Epithelial cell of proximal tubule (primary cell): ENCODE measurements around the gene SPEG. TPM values are rescaled to one million over a fixed set of nuclear protein-coding genes. Genes with fewer than 3 reads are reported as not detected.

ENCODE experiments used
- DNase-seq: peaks from one replicate; pipeline ENCODE4 v3.0.0-alpha.2; 2011; ENCODE audit warnings: low read depth
- H3K4me3 ChIP-seq: 2 replicates; pipeline ENCODE4 v1.5.1; 2011; ENCODE audit warnings: low read depth, mild to moderate bottlenecking, low read length
- total RNA-seq: library from RNA; depleted of rRNA; stranded (reverse); fragments of >200 nt; gene quantifications from 2 replicates; pipeline ENCODE4 v1.2.3, GENCODE V29; 2015
- TF ChIP-seq, protein P1 (sequence below): conservative IDR thresholded peaks from 2 replicates; pipeline ENCODE4 v1.5.1; 2012; ENCODE audit warnings: low read depth, mild to moderate bottlenecking, low read length

Gene SPEG
- total RNA-seq, 1 donor from 2014 or later = 28.3 TPM

DNA sequence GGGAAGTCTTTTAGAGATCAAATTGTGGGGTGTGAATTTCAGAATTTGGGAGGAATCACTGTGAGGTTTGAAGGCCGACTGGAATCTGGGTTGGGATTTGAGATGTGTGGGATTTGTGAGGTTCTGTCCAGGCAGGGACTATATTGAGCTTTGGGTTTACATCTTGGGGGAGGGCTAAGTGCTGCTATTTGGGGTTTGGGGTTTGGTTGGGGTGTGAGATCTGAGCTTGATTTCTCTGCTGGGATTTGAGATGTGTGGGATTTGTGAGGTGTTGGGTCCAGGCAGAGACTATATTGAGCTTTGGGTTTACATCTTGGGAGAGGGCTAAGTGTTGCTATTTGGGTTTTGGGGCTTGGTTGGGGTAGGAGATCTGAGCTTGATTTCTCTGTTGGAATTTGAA, 64.9 kb downstream of the SPEG start:
- peak overlapping the region; percentile 74 for H3K4me3 ChIP-seq
- TF ChIP-seq, protein P1, sequence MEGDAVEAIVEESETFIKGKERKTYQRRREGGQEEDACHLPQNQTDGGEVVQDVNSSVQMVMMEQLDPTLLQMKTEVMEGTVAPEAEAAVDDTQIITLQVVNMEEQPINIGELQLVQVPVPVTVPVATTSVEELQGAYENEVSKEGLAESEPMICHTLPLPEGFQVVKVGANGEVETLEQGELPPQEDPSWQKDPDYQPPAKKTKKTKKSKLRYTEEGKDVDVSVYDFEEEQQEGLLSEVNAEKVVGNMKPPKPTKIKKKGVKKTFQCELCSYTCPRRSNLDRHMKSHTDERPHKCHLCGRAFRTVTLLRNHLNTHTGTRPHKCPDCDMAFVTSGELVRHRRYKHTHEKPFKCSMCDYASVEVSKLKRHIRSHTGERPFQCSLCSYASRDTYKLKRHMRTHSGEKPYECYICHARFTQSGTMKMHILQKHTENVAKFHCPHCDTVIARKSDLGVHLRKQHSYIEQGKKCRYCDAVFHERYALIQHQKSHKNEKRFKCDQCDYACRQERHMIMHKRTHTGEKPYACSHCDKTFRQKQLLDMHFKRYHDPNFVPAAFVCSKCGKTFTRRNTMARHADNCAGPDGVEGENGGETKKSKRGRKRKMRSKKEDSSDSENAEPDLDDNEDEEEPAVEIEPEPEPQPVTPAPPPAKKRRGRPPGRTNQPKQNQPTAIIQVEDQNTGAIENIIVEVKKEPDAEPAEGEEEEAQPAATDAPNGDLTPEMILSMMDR = no peak
- DNase-seq = no peak

DNA sequence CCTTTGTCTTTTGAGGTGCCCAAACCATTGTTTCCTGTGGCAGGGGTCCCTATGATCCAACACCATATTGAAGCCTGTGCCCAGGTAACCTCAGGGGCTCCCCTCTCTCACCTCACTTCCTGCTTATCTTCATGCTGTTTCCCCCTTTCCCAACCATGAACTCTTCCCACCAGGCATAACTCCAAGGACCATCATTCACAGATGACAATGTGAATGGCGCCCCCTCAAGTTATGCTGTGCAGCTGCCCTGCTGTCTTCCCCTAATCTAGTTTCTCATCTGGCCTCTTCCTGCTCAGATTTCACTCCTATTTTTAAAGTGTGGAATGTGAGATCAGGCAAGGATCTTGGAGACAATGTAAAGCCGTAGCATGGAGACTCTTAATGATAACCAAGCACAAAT, 65.5 kb downstream of the SPEG start:
- TF ChIP-seq, protein P1 = peak; percentile 36
- no peak for DNase-seq
- H3K4me3 ChIP-seq = no peak overlapping the region

DNA sequence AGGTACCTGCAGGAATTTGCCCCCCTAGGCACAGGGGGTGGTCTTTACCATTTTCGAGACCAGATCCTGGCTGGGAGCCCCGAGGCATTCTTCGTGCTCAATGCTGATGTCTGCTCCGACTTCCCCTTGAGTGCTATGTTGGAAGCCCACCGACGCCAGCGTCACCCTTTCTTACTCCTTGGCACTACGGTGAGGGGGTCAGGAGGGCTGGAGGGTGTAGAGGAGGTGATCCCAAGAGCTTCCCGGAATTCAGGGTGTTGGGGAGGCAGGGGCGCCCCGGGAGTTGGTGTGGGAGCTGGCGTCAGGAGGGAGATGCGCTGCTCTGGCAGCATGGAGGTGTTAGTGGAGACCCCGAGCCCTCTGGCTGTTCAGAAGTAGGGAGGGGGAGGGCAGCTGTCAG, 67.2 kb downstream of the SPEG start:
- DNase-seq = no peak
- H3K4me3 ChIP-seq = no peak overlapping the region
- TF ChIP-seq, protein P1 = no peak

DNA sequence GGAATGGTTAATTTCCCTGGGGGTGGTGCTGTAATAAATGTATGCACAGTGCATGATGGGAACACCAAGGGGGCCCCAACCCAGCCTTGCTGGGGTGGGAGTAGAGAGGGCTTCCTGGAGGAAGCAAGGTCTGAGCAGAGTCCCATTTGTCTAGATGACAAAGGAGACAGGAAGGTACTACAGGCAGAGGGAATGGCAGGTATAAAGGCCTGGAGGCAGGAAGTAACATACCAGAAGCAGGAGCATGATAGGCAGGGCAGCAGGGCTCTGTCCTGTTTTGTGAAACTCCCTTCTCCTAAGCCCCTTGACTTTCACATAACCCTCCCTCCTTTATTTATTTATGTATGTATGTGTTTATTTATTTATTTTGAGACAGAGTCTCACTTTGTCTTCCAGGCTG, 68.0 kb downstream of the SPEG start:
- TF ChIP-seq, protein P1 = no peak
- no peak overlapping the region for H3K4me3 ChIP-seq
- no peak for DNase-seq

DNA sequence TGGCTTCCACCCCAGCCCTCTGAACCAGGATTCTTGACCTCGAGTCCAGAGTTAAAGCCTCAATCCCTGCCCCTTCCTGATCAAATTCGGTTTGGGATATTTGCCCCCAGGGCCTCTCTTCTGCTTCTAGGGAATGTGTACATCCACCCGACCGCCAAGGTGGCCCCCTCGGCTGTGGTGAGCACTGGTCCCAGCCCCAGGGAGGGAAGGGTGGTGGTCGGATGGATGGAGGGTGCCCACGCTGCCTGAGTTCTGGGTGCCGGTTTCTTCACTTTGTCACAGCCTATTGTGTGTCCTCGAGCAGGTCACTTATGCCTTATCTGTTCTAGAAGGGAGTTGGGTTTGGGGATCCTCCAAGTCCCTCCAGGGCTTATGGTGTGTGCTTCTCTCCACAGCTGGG, 70.9 kb downstream of the SPEG start:
- H3K4me3 ChIP-seq = no peak overlapping the region
- TF ChIP-seq, protein P1 = no peak
- no peak for DNase-seq

DNA sequence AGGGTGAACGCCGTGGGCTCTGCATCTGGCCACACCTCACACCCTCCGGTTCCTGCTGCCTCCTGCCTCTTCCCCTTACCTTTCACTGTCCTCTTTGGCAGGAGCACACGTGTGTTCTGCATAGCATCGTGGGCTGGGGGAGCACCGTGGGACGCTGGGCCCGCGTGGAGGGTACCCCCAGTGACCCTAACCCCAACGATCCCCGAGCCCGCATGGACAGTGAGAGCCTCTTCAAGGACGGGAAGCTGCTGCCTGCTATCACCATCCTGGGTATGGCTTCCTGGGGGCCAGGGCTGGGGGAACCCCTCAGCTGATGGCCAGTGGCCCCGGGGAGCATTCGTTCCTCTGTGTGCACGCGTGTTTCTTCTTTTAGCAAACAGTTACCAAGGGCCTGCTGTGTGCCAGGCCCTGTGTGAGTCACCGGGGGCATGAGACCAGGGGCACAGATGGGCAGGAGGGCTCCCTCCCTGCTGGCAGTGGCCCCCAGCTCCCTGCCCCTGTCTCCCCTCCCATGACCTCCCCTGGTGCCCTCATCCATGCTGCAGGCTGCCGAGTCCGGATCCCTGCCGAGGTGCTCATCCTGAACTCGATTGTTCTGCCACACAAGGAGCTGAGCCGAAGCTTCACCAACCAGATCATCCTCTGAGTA, 71.6 kb downstream of the SPEG start:
- TF ChIP-seq, protein P1 = no peak
- H3K4me3 ChIP-seq = no peak overlapping the region
- no peak for DNase-seq
